ENCODE data around the gene HEMK1.

The HEMK1 gene

GRCh38 chr3:50580683-50581458, 11.5 kb downstream of the HEMK1 start:
- no peak overlapping the region for H3K4me3 ChIP-seq (IDR thresholded peaks at IDR 0.05; ENCODE audit: insufficient read depth, low read depth, low read length)
- no peaks in the 10 kb centered on the region for H3K4me1 ChIP-seq (ENCODE audit: low read depth, poor library complexity, severe bottlenecking)
- H3K9ac ChIP-seq = no peak overlapping the region
- H3K36me3 ChIP-seq (ENCODE audit: insufficient read depth) = no peaks in the 10 kb centered on the region
- no peaks in the 10 kb centered on the region for H3K27me3 ChIP-seq (ENCODE audit: insufficient read depth, low read depth)
- no peaks in the 10 kb centered on the region for H3K79me2 ChIP-seq (ENCODE audit: insufficient read depth, low read depth)
- H3K4me2 ChIP-seq = no peak overlapping the region
- no peak overlapping the region for H3K27ac ChIP-seq
- H4K20me1 ChIP-seq (ENCODE audit: insufficient read depth) = no peaks in the 10 kb centered on the region
- no peak for TF ChIP-seq CTCF (conservative IDR thresholded peaks at IDR 0.05; ENCODE audit: low read depth, low read length)
- H2AFZ ChIP-seq (ENCODE audit: low read depth) = no peak overlapping the region

GRCh38 chr3:50581459-50581842, 12.1 kb downstream of the HEMK1 start:
- Histone ChIP-seq H3K27ac (no peak overlapping the region), H3K9ac (no peak overlapping the region), H3K4me1 (ENCODE audit: low read depth, poor library complexity, severe bottlenecking) (no peaks in the 10 kb centered on the region), H3K36me3 (ENCODE audit: insufficient read depth) (no peaks in the 10 kb centered on the region), H3K4me2 (no peak overlapping the region), H4K20me1 (ENCODE audit: insufficient read depth) (no peaks in the 10 kb centered on the region), H2AFZ (ENCODE audit: low read depth) (no peak overlapping the region), H3K27me3 (ENCODE audit: insufficient read depth, low read depth) (no peaks in the 10 kb centered on the region), H3K79me2 (ENCODE audit: insufficient read depth, low read depth) (no peaks in the 10 kb centered on the region), H3K4me3 (IDR thresholded peaks at IDR 0.05; ENCODE audit: insufficient read depth, low read depth, low read length) (no peak overlapping the region)
- no peak for TF ChIP-seq CTCF (conservative IDR thresholded peaks at IDR 0.05; ENCODE audit: low read depth, low read length)

GRCh38 chr3:50582083-50582482, 12.8 kb downstream of the HEMK1 start:
- H3K4me3 ChIP-seq (IDR thresholded peaks at IDR 0.05; ENCODE audit: insufficient read depth, low read depth, low read length) = no peak overlapping the region
- no peak overlapping the region for H3K4me2 ChIP-seq
- no peak overlapping the region for H3K9ac ChIP-seq
- H3K36me3 ChIP-seq (ENCODE audit: insufficient read depth) = no peaks in the 10 kb centered on the region
- no peak for TF ChIP-seq CTCF (conservative IDR thresholded peaks at IDR 0.05; ENCODE audit: low read depth, low read length)
- no peaks in the 10 kb centered on the region for H3K79me2 ChIP-seq (ENCODE audit: insufficient read depth, low read depth)
- no peaks in the 10 kb centered on the region for H4K20me1 ChIP-seq (ENCODE audit: insufficient read depth)
- no peak overlapping the region for H2AFZ ChIP-seq (ENCODE audit: low read depth)
- H3K27ac ChIP-seq = no peak overlapping the region
- no peaks in the 10 kb centered on the region for H3K27me3 ChIP-seq (ENCODE audit: insufficient read depth, low read depth)
- no peaks in the 10 kb centered on the region for H3K4me1 ChIP-seq (ENCODE audit: low read depth, poor library complexity, severe bottlenecking)

- Histone ChIP-seq H3K4me1 (ENCODE audit: low read depth, poor library complexity, severe bottlenecking) (peaks cover 8% of the 10 kb centered on the region), H3K79me2 (ENCODE audit: insufficient read depth, low read depth) (no peaks in the 10 kb centered on the region), H3K9ac (no peak overlapping the region), H3K4me2 (no peak overlapping the region), H4K20me1 (ENCODE audit: insufficient read depth) (no peaks in the 10 kb centered on the region), H3K36me3 (ENCODE audit: insufficient read depth) (no peaks in the 10 kb centered on the region), H3K27me3 (ENCODE audit: insufficient read depth, low read depth) (no peaks in the 10 kb centered on the region), H3K27ac (no peak overlapping the region), H3K4me3 (IDR thresholded peaks at IDR 0.05; ENCODE audit: insufficient read depth, low read depth, low read length) (no peak overlapping the region), H2AFZ (ENCODE audit: low read depth) (no peak overlapping the region)
- TF ChIP-seq CTCF (conservative IDR thresholded peaks at IDR 0.05; ENCODE audit: low read depth, low read length) = no peak
These were observed 14.6 kb downstream of the HEMK1 start for GRCh38 chr3:50583897-50584296.

All from KMS-11 (cell line).